Adrenal gland (tissue), 19 donors: Measurements from ENCODE around the gene ZNF660. TPM values are rescaled to one million over a fixed set of nuclear protein-coding genes. Genes with fewer than 3 reads are reported as not detected.
A peak's percentile ranks its signal among the peaks of the same experiment; 100 is the strongest.
"Not testable (repeated sequence)": the region's sequence is repeated elsewhere in the genome, so short reads cannot be mapped to it uniquely, and the experiment has no call there.

Experiments
- DNase-seq, 7 donors: peaks; one replicate each; pipeline ENCODE4 v3.0.0-alpha.2; 2019 to 2020
- H3K27ac ChIP-seq, 5 donors: fragments of 200-600 bp; sonication (generic) in 4 of 5; 1 replicate in 3 of 5; 2 replicates in 2 of 5; pipeline versions ENCODE4 v1.5.1 to v1.8.0; 2016 to 2020; ENCODE audit warnings: mild to moderate bottlenecking in 1 of 5
- H3K27me3 ChIP-seq: fragments of 200-600 bp; 2 replicates; pipeline ENCODE4 v1.8.0; 2021
- H3K36me3 ChIP-seq, 2 donors: fragments of 200-600 bp; replicated peaks in 1 of 2; 1 replicate in 1 of 2; 2 replicates in 1 of 2; pipeline versions ENCODE4 v1.5.1 to v1.8.0; 2018 to 2022
- H3K4me1 ChIP-seq, 2 donors: fragments of 200-600 bp; replicated peaks in 1 of 2; 1 replicate in 1 of 2; 2 replicates in 1 of 2; pipeline versions ENCODE4 v1.5.1 to v1.8.0; 2018 to 2021
- H3K4me3 ChIP-seq, 4 donors: fragments of 200-600 bp; sonication (generic) in 3 of 4; one replicate each; pipeline ENCODE4 v1.5.1; 2016 to 2018
- H3K9me3 ChIP-seq, 3 donors: fragments of 200-600 bp; sonication (generic) in 1 of 3; replicated peaks in 1 of 3; 1 replicate in 2 of 3; 2 replicates in 1 of 3; pipeline versions ENCODE4 v1.5.1 to v1.8.0; 2016 to 2021
- POLR2A ChIP-seq, 2 donors: fragments of 450-650 bp; IDR thresholded peaks; one replicate each; pipeline ENCODE4 v1.6.1; 2017; ENCODE audit warnings: antibody characterized with exemption in 2 of 2, mild to moderate bottlenecking in 2 of 2, moderate library complexity in 1 of 2
- WGBS, 4 donors: extraction: QIAGEN DNeasy Blood & Tissue Kit in 2 of 4; methylation state at CpG; one replicate each; pipeline versions ENCODE4 v1.1.5 to v1.1.7; 2013 to 2017; 5-methylcytosine and 5-hydroxymethylcytosine counted together
- intact Hi-C, 2 donors: fragments of 100-400 bp; cut with DNase I; formaldehyde crosslinking; loops; one replicate each; pipeline versions ENCODE4 v1.14.1 to v1.15.0; 2022 to 2023
- long read RNA-seq, 10 donors: library from polyadenylated mRNA in 3 of 10; unstranded in 2 of 10; stranded (forward) in 1 of 10; transcript quantifications; one replicate each; pipeline ENCODE4 v2.0.0 and lab custom pipeline, GENCODE V29; 2021 to 2026
- polyA plus RNA-seq, 3 donors: library from polyadenylated mRNA; stranded (reverse); fragments of 200-250 nt in 2 of 3; fragments of 350-450 nt in 1 of 3; fragmentation: Illumina TruSeq in 1 of 3; extraction: RNeasy Lipid Tissue Mini Kit (QIAGEN cat#74804) in 1 of 3; gene quantifications; one replicate each; pipeline ENCODE4 v1.2.3, GENCODE V29; 2013 to 2014
- total RNA-seq, 9 donors: library from RNA; depleted of rRNA in 4 of 9; stranded (reverse); fragments of >200 nt in 4 of 9; fragments of 120-200 nt in 1 of 9; fragmentation: NEBNext Ultra II Directional in 1 of 9; extraction: Animal tissue kit (Norgen Biotek cat#: 25700) in 1 of 9; gene quantifications; one replicate each; pipeline versions ENCODE4 v1.1.0 to v1.2.4, GENCODE V29; 2013 to 2023
- TF ChIP-seq, protein P1 (sequence below), 6 experiments: fragments of 450-650 bp in 4 of 6; fragments of 200-600 bp in 2 of 6; sonication (generic) in 1 of 6; IDR thresholded peaks; 1 replicate in 5 of 6; 2 replicates in 1 of 6; pipeline versions ENCODE4 v1.5.1 to v1.8.0; 2016 to 2021; ENCODE audit warnings: antibody characterized with exemption in 6 of 6, mild to moderate bottlenecking in 2 of 6, moderate library complexity in 1 of 6
- donor health status: healthy with polysubstance abuse.
- donor health status: Bipolar disorder and iron deficiency.
- donor health status: DM: yes; HTN: yes; CAD: no.
- donor health status: DM: no; HTN: no; CAD: no.
- donor health status: DM: no; HTN: no; CAD: no.
- donor health status: DM: yes; HTN: yes; CAD: no.

Gene ZNF660
- total RNA-seq = 10 to 100 TPM in 1 of 9 donors, 1 to 10 TPM in 7, under 1 TPM in 1; 0.83 to 14.4 (median 3.1) TPM
- polyA plus RNA-seq = 1 to 10 TPM; 1.3 to 1.9 (median 1.4) TPM
- long read RNA-seq, donor 1 = 0 reads
- long read RNA-seq, donor 2, full-length matches to known transcripts = 4 of 4 reads
- long read RNA-seq, donor 2, partial matches to known transcripts = 0 of 4 reads
- long read RNA-seq, donor 2, other reads (novel, unspliced or antisense) = 0 of 4 reads
- long read RNA-seq, donor 3 = 0 reads
- long read RNA-seq, donor 4, full-length matches to known transcripts = 1 of 1 reads
- long read RNA-seq, donor 4, partial matches to known transcripts = 0 of 1 reads
- long read RNA-seq, donor 4, other reads (novel, unspliced or antisense) = 0 of 1 reads
- long read RNA-seq, donor 5, partial matches to known transcripts = 0 of 1 reads
- long read RNA-seq, donor 5, other reads (novel, unspliced or antisense) = 1 of 1 reads
- long read RNA-seq, donor 6, full-length matches to known transcripts = 1 of 2 reads
- long read RNA-seq, donor 6, partial matches to known transcripts = 0 of 2 reads
- long read RNA-seq, donor 6, other reads (novel, unspliced or antisense) = 1 of 2 reads
- long read RNA-seq, donor 7 = 0 reads
- long read RNA-seq, donor 8, full-length matches to known transcripts = 1 of 1 reads
- long read RNA-seq, donor 8, partial matches to known transcripts = 0 of 1 reads
- long read RNA-seq, donor 8, other reads (novel, unspliced or antisense) = 0 of 1 reads
- long read RNA-seq, donor 9, full-length matches to known transcripts = 1 of 1 reads
- long read RNA-seq, donor 9, partial matches to known transcripts = 0 of 1 reads
- long read RNA-seq, donor 9, other reads (novel, unspliced or antisense) = 0 of 1 reads
- long read RNA-seq, donor 10, full-length matches to known transcripts = 2 of 2 reads
- long read RNA-seq, donor 10, partial matches to known transcripts = 0 of 2 reads
- long read RNA-seq, donor 10, other reads (novel, unspliced or antisense) = 0 of 2 reads

DNA sequence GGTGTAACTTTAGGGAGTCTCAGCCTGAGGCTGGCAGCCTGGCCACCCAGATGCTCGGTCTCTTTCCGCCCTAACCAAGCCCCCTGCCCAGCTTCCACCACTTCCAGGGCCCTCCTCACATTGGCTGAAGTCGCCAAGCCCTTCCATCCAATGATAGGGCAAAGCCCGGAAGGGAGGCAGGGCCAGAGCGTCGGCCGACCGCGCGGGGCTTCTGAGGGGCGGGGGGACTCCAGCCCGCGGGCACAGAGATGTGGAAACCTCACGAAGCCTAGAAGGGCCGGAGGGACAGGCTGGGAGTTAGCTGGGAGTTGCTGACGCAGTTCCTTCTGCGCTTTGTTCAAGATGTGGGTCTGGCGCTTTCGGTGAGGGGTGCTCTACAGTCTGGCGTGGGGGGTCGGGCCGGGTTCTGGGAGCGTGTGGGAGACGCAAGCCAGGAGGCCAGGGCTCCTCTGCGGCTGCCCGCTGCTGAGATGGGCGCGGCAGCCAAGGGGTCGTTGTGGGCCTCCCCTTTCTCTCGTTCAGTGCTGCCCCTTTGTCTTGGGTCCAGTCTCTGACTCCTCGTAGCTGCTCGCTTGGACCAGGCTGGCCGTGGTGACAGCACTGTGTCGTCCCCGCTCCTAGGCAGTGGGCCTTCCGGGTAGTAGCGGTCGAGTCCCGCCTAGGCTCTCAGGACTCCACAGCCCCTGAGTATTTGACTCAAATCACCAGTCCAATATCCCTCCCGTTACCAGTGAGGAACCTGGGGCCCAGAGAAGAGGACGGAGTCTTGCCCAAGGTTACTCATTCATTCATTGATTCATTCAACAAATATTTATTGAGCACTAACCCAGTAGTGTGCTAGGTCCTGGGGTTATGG lies at the start of gene ZNF660:
ZNF660 (plus strand) TSS at position 319 of the 856 bp plus-strand sequence. CDS start 9,230 bp downstream, outside the sequence.
- Histone ChIP-seq H3K4me1 (peaks cover 4 to 5% of the 10 kb centered on the region in 2 donors), H3K36me3 (no peaks in the 10 kb centered on the region), H3K4me3 (peak within 1 kb of the TSS in 3 of 4 donors; percentile 38 to 70 (median 61)), H3K27ac (peak within 1 kb of the TSS in 3 of 5 donors; percentile 68 to 77 (median 73)), H3K9me3 (no peaks in the 10 kb centered on the region), H3K27me3 (no peaks in the 10 kb centered on the region)
- 0 to 1% (median 1%) methylated on average over 10 to 41 of the region's 41 CpGs for WGBS, 4 donors
- intact Hi-C loops = no loop called here
- TF ChIP-seq POLR2A (IDR thresholded peaks at IDR 0.05) = peak; percentile 30 to 52
- TF ChIP-seq, protein P1, sequence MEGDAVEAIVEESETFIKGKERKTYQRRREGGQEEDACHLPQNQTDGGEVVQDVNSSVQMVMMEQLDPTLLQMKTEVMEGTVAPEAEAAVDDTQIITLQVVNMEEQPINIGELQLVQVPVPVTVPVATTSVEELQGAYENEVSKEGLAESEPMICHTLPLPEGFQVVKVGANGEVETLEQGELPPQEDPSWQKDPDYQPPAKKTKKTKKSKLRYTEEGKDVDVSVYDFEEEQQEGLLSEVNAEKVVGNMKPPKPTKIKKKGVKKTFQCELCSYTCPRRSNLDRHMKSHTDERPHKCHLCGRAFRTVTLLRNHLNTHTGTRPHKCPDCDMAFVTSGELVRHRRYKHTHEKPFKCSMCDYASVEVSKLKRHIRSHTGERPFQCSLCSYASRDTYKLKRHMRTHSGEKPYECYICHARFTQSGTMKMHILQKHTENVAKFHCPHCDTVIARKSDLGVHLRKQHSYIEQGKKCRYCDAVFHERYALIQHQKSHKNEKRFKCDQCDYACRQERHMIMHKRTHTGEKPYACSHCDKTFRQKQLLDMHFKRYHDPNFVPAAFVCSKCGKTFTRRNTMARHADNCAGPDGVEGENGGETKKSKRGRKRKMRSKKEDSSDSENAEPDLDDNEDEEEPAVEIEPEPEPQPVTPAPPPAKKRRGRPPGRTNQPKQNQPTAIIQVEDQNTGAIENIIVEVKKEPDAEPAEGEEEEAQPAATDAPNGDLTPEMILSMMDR (IDR thresholded peaks at IDR 0.05) = no peak
- DNase-seq = peak; percentile 41 to 81 (median 55)

GRCh38 chr3:44535364-44535763 lies 49.4 kb upstream of the ZNF660 start:
- 0 to 8% (median 2%) methylated on average over 1 of the region's 1 CpG for WGBS, 4 donors
- TF ChIP-seq, protein P1 (IDR thresholded peaks at IDR 0.05) = no peak
- TF ChIP-seq POLR2A (IDR thresholded peaks at IDR 0.05) = no peak
- Histone ChIP-seq H3K27me3 (peaks cover 14% of the 10 kb centered on the region), H3K4me3 (no peak overlapping the region), H3K4me1 (no peaks in the 10 kb centered on the region), H3K36me3 (no peaks in the 10 kb centered on the region), H3K9me3 (no peaks in the 10 kb centered on the region), H3K27ac (no peak overlapping the region)
- intact Hi-C loops = loop anchor here in 1 of 2 donors (10.0 kb wide), 1 partner anchor 499 kb away; no protein-coding TSS in a partner anchor
- no peak for DNase-seq

DNA sequence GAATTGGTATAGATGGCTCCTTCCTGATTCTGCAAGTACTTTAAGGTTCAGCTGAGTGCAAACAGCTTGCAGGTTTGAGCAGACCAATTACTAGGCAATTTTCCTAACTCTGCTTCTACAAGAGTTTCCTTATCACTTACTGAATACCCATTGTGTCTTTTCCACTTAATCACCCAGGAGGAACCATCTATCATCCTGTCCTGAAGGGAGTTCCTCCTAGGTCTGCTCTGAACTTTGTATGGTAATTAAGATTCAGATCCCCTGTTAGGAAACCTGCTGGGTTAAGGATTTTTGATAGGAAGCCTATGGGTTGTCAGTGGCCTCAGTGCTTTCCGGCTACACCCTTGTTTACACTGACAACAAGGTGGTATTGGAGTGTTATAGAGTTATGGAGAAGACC lies 40.0 kb upstream of the ZNF660 start:
- intact Hi-C loops, H3K27me3 ChIP-seq, H3K36me3 ChIP-seq, DNase-seq, H3K27ac ChIP-seq, H3K9me3 ChIP-seq, H3K4me3 ChIP-seq, H3K4me1 ChIP-seq: not testable (repeated sequence)
- WGBS, 4 donors = 67 to 88% (median 73%) methylated on average over 1 of the region's 1 CpG
